ENCODE results near the gene MRPL24.

The MRPL24 gene

DNA sequence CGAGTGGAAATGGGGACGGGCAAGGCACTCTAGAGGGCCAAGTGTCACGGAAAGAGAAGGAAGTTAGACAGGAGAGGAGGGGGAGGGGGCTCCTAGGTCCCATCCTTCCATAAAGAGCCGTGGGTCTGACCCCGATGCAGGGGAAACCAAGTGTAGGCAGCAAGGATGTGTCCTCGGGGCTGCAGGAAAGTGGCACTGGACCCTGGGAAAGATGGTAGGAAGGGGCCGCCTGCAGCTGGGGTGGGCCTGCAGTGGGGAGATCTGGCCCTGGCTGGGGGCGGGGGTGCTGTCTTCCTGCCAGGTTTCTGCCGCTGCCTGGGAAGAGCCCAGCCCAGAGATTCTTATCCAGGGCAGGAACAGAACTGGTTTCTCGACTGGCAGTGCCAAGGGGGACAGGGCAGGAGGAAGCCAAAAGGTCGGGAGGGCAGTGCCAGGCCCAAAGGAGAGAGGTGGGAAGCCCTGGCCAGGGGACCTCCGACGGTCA is 48.4 kb downstream of the MRPL24 start:
- no peak for DNase-seq (ENCODE audit: low spot score)

DNA sequence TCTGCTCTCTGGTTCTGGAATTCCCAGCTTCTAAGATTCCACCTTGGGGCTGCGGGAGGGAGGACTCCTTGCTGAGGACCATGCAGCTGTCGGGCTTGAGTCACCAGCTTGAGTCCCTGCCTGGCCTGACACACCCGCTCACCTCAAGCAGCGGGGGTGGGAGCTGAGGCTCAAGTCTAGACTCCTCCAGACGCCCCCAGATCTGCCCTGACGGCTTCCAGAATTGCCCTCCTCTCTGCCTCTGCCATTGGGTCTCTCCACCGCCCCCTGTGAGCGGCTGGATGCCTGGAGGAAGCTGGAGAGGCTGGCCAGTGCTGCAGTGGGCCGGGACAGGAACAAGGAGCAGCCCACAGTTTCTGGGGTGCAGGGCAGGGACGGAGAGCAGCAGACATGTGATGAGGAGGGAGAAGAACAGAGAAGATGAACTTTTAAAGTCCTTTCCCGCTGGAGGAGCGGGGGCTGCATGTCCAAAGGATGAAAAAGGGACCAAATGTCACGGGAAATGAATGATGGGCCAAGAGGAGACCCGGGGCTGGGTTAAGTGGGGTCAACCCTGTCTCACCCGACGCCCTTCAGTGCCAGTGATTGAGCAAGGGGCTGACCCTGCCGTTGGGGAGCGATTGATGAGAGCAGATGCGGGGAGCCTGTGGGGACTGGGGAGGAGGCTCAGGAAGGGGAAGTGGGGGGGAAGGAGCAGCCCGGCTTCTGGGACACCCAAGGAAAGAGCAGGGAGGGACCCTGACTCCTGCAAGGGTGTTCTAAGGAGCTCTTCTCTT is 49.0 kb downstream of the MRPL24 start:
- no peak for DNase-seq (ENCODE audit: low spot score)

GRCh38 chr1:156691191-156691590 is 49.7 kb downstream of the MRPL24 start:
- no peak for DNase-seq (ENCODE audit: low spot score)

- no peak for DNase-seq (ENCODE audit: low spot score)
Measured at GRCh38 chr1:156690675-156691036, 50.2 kb downstream of the MRPL24 start.

DNA sequence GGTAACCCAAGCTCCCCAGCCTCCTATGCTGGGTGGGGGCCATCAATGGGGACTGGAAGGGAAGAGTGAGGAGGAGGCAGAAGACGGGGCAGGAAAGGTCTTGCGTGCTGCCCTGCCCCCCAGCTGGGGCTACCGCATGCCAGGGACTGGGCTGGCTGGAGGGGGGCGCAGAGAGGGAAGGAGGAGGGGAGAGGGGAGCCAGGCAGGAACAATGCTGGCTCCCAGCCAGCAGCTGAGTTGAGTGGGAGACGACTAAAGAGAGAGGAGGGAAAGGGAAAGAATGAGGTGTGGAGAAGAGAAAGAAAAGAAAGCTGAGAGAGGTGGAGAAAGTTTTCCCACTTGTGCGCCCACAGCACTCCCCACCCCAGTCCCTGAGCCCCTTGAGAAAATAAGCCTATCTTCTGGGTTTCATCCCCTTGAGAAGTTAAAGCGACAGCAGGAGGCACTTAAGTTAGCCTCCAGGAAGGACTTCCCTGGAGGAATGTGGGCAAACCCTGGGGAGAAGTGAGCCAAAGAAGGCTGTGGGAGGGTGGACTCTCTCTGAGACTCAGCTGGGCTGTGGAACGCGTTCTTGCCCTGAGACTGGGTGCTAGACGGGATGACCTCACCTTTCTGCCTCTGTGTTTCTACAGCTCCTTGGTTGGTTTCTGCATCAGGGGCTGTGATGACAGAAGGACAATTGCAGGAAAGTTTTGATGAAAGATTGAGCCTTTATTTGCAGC is 50.8 kb downstream of the MRPL24 start:
- DNase-seq (ENCODE audit: low spot score), result no peak

DNA sequence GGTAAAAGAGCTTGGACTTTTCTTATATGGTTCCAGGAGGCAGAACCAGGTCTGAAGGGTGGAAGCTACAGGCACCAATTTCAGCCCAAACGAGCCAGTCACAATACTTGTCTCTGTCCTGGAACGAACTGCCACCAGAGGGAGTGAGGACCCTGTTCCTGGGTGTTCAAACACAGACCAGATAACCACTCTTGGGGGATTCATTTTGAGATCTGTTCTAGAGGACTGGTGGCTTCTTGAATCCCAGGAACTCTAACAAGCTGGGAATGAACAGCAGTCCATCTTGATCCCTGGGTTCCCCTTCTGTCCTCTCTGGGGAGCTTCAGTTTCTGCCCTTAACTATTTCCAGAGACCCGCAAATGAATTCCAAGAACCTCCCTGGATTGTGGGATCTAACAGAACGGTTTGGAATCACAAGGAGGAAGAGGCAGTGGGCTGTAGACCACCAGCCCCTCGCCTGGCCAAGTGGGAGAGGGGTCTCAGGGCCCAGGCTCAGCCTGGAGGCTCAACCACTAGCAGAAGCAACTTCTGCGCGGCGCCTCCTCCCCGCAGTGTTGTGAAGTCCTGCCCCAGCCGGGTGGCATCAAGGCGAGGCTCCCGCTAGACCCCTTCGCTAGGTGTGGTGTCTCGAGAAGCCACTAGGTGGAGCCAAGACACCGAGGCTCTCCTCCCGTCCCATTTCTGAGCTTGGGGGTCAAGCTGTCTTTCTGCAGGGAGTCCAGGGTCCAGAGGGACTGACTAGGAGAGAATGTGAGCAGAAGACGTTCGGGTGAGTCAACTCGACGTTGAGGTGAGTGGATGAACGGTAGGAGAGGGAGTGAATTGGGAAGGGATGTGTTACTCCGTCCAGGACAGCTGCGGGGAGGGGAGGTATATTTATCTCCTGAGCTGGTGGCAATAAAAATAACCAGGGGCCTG is 51.6 kb downstream of the MRPL24 start:
- DNase-seq (ENCODE audit: low spot score), result peak; percentile 88

All from germinal center (tissue), 1 donor.